Panc1 (cell line): Measurements from ENCODE around the gene TMPRSS3. TPM values are rescaled to one million over a fixed set of nuclear protein-coding genes. Genes with fewer than 3 reads are reported as not detected.

Experiments used
- ATAC-seq: fragments of 200-7000 bp; cut with Tn5 transposase; 2 replicates; pipeline ENCODE4 v1.9.1; 2020; ENCODE audit warnings: mild to moderate bottlenecking, moderate library complexity
- BruUV-seq: library from RNA; stranded (reverse); fragments of 400-500 nt; replicated peaks from 2 replicates; lab custom pipeline; 2021; lab: Mats Ljungman, UMichigan
- CTCF ChIA-PET: fragments of 300-600 bp; sonication (Branson Sonifier 250); formaldehyde crosslinking; loops from one replicate; lab custom pipeline; 2022; ENCODE audit warnings: antibody characterized with exemption; lab: Charles Lee
- POLR2A ChIA-PET: fragments of 300-600 bp; sonication (Branson Sonifier 250); formaldehyde crosslinking; loops from one replicate; lab custom pipeline; 2022; ENCODE audit warnings: antibody characterized with exemption; lab: Charles Lee
- DNase-seq: peaks from one replicate; pipeline ENCODE4 v3.0.0-alpha.2; 2010; ENCODE audit warnings: low read depth, low spot score
- H3K27ac ChIP-seq: 2 replicates; pipeline ENCODE4 v1.5.1; 2011; ENCODE audit warnings: mild to moderate bottlenecking, low read length, inconsistent platforms
- H3K27me3 ChIP-seq: fragments of 200-500 bp; sonication (Bioruptor generic); 2 replicates; pipeline ENCODE4 v1.6.0; 2014; ENCODE audit warnings: low read length, inconsistent platforms; ENCODE audit not compliant: control insufficient read depth, insufficient read depth
- H3K36me3 ChIP-seq: fragments of 200-500 bp; sonication (Bioruptor generic); 2 replicates; pipeline ENCODE4 v1.5.1; 2014; ENCODE audit warnings: inconsistent platforms, mild to moderate bottlenecking, low read length, moderate library complexity; ENCODE audit not compliant: control insufficient read depth, insufficient read depth
- H3K4me1 ChIP-seq: 2 replicates; pipeline ENCODE4 v1.5.1; 2011; ENCODE audit warnings: inconsistent platforms, mild to moderate bottlenecking, low read length, moderate library complexity; ENCODE audit not compliant: control insufficient read depth, insufficient read depth
- H3K4me3 ChIP-seq, 2 experiments: 2 replicates each; pipeline ENCODE4 v1.5.1; 2011 to 2012; ENCODE audit warnings: low read depth in 2 of 2, low read length in 2 of 2, mild to moderate bottlenecking in 2 of 2, inconsistent platforms in 1 of 2, moderate library complexity in 1 of 2
- H3K9me3 ChIP-seq: fragments of 200-500 bp; sonication (Bioruptor generic); 2 replicates; pipeline ENCODE4 v1.5.1; 2014; ENCODE audit warnings: low read depth, mild to moderate bottlenecking, inconsistent platforms, low read length, moderate library complexity; ENCODE audit not compliant: control insufficient read depth, insufficient read depth
- CTCF ChIP-seq: fragments of 450-650 bp; IDR thresholded peaks from 2 replicates; pipeline ENCODE4 v1.5.1; 2017; ENCODE audit warnings: mild to moderate bottlenecking
- POLR2AphosphoS5 ChIP-seq: IDR thresholded peaks from 2 replicates; pipeline ENCODE4 v1.6.1; 2012; ENCODE audit warnings: mild to moderate bottlenecking, low read depth, low read length, moderate library complexity
- REST ChIP-seq, 2 experiments: IDR thresholded peaks; 2 replicates each; pipeline ENCODE4 v1.6.1; 2011 to 2012; ENCODE audit warnings: low read depth in 2 of 2, control low read depth in 1 of 2, low read length in 1 of 2, mild to moderate bottlenecking in 1 of 2, moderate library complexity in 1 of 2; ENCODE audit not compliant: insufficient read depth in 1 of 2
- SIN3A ChIP-seq: IDR thresholded peaks from 2 replicates; pipeline ENCODE4 v1.6.1; 2012; ENCODE audit warnings: low read depth, mild to moderate bottlenecking, low read length, moderate library complexity, borderline replicate concordance; ENCODE audit not compliant: insufficient read depth
- TCF7L2 ChIP-seq: IDR thresholded peaks from 2 replicates; pipeline ENCODE4 v1.6.1; 2011; ENCODE audit warnings: mild to moderate bottlenecking, low read depth, low read length, inconsistent platforms
- in situ Hi-C: cut with HindIII; loops from 2 replicates; pipeline ENCODE4 v1.10.0; 2016; ENCODE audit warnings: low sequenced_read_pairs, low pct_unique_long_range_greater_than_20kb
- intact Hi-C: fragments of 100-400 bp; cut with micrococcal nuclease; formaldehyde crosslinking; loops from one replicate; pipeline ENCODE4 v1.10.0; 2022; ENCODE audit not compliant: unreplicated experiment
- total RNA-seq: library from RNA; stranded (reverse); gene quantifications from one replicate; pipeline ENCODE4 v1.2.1, GENCODE V29; 2021; ENCODE audit not compliant: unreplicated experiment

The TMPRSS3 gene
- total RNA-seq, 1 experiment from 2014 or later, result not detected

- Histone ChIP-seq H3K9me3 (no peaks in the 10 kb centered on the region), H3K27ac (no peak overlapping the region), H3K4me3 (no peak overlapping the region), H3K4me1 (no peaks in the 10 kb centered on the region), H3K36me3 (no peaks in the 10 kb centered on the region), H3K27me3 (no peaks in the 10 kb centered on the region)
- ATAC-seq (no peak), DNase-seq (no peak)
- no TSS peak for BruUV-seq
- ChIA-PET POLR2A (no interaction called here), CTCF (no interaction called here)
- in situ Hi-C loops, result no loop called here
- intact Hi-C loops, result no loop called here
- TF ChIP-seq TCF7L2 (no peak), CTCF (no peak), POLR2AphosphoS5 (no peak), SIN3A (no peak), REST (IDR thresholded peaks at IDR 0.05; ENCODE audit: insufficient read depth in 1 of 2, low read depth in 2 of 2, low read length in 1 of 2) (no peak)
These were observed 36.9 kb downstream of the TMPRSS3 start for GRCh38 chr21:42358937-42359336.

GRCh38 chr21:42358261-42358660, 37.6 kb downstream of the TMPRSS3 start:
- no TSS peak for BruUV-seq
- Histone ChIP-seq H3K4me1 (no peaks in the 10 kb centered on the region), H3K27me3 (no peaks in the 10 kb centered on the region), H3K27ac (no peak overlapping the region), H3K36me3 (no peaks in the 10 kb centered on the region), H3K4me3 (no peak overlapping the region), H3K9me3 (no peaks in the 10 kb centered on the region)
- ChIA-PET POLR2A (no interaction called here), CTCF (no interaction called here)
- intact Hi-C loops (no loop called here), in situ Hi-C loops (no loop called here)
- ATAC-seq (no peak), DNase-seq (no peak)
- no peak for TF ChIP-seq CTCF
- no peak for TF ChIP-seq POLR2AphosphoS5
- TF ChIP-seq TCF7L2, result no peak
- TF ChIP-seq SIN3A, result no peak
- no peak for TF ChIP-seq REST (IDR thresholded peaks at IDR 0.05; ENCODE audit: insufficient read depth in 1 of 2, low read depth in 2 of 2, low read length in 1 of 2)
